ENCODE measurements around the gene RXRA.

GRCh38 chr9:134318941-134319305, 7.3 kb upstream of the RXRA start:
- TF ChIP-seq CTCF (IDR thresholded peaks at IDR 0.05) (no peak), POLR2A (IDR thresholded peaks at IDR 0.05) (no peak)
